Measurements from ENCODE around the gene RAD9A. TPM values are rescaled to one million over a fixed set of nuclear protein-coding genes. Genes with fewer than 3 reads are reported as not detected.

Gene RAD9A
- total and polyA plus RNA-seq, 9 of the 15 experiments (the other 6 are each of a cell fraction or from before 2014, with no cell fraction given), result 1.4 to 41.2 (median 16.1) TPM

DNA sequence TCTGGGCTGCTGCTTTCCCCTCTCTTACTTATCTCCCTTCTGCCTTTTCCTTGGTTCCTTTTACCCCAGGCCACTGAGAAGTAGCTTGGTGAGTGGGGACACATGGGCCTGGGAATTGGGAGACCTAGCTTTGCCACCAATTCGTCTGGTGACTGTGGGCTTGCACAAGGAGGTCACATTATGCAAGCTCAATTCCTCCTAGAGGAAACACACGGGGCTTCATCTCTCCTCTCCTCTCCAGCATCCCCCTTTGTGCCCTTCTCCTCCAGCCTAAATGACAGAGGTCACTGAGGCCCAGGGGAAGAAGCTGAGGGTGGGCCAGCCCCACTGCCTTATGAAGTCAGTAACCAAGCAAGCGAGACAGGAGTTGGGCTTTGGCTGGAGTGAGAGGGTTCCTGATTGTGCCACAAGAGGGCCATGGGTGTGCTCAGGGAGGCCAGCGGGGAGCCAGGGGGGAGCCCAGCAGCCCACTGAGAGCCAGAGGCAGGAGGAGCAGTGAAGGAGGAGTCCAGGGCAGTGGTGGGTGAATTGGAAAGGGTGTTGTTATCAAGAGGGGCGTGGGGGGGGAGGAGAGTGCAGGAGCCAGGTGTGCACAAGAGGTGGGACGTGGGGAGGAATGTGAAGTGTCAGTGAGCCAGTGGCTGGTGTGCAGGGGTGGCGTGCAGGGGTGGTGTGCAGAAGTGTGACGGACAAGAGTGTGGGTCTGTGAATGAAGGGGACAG is 20.4 kb upstream of the RAD9A start (continued):
- TF ChIP-seq, protein P1, sequence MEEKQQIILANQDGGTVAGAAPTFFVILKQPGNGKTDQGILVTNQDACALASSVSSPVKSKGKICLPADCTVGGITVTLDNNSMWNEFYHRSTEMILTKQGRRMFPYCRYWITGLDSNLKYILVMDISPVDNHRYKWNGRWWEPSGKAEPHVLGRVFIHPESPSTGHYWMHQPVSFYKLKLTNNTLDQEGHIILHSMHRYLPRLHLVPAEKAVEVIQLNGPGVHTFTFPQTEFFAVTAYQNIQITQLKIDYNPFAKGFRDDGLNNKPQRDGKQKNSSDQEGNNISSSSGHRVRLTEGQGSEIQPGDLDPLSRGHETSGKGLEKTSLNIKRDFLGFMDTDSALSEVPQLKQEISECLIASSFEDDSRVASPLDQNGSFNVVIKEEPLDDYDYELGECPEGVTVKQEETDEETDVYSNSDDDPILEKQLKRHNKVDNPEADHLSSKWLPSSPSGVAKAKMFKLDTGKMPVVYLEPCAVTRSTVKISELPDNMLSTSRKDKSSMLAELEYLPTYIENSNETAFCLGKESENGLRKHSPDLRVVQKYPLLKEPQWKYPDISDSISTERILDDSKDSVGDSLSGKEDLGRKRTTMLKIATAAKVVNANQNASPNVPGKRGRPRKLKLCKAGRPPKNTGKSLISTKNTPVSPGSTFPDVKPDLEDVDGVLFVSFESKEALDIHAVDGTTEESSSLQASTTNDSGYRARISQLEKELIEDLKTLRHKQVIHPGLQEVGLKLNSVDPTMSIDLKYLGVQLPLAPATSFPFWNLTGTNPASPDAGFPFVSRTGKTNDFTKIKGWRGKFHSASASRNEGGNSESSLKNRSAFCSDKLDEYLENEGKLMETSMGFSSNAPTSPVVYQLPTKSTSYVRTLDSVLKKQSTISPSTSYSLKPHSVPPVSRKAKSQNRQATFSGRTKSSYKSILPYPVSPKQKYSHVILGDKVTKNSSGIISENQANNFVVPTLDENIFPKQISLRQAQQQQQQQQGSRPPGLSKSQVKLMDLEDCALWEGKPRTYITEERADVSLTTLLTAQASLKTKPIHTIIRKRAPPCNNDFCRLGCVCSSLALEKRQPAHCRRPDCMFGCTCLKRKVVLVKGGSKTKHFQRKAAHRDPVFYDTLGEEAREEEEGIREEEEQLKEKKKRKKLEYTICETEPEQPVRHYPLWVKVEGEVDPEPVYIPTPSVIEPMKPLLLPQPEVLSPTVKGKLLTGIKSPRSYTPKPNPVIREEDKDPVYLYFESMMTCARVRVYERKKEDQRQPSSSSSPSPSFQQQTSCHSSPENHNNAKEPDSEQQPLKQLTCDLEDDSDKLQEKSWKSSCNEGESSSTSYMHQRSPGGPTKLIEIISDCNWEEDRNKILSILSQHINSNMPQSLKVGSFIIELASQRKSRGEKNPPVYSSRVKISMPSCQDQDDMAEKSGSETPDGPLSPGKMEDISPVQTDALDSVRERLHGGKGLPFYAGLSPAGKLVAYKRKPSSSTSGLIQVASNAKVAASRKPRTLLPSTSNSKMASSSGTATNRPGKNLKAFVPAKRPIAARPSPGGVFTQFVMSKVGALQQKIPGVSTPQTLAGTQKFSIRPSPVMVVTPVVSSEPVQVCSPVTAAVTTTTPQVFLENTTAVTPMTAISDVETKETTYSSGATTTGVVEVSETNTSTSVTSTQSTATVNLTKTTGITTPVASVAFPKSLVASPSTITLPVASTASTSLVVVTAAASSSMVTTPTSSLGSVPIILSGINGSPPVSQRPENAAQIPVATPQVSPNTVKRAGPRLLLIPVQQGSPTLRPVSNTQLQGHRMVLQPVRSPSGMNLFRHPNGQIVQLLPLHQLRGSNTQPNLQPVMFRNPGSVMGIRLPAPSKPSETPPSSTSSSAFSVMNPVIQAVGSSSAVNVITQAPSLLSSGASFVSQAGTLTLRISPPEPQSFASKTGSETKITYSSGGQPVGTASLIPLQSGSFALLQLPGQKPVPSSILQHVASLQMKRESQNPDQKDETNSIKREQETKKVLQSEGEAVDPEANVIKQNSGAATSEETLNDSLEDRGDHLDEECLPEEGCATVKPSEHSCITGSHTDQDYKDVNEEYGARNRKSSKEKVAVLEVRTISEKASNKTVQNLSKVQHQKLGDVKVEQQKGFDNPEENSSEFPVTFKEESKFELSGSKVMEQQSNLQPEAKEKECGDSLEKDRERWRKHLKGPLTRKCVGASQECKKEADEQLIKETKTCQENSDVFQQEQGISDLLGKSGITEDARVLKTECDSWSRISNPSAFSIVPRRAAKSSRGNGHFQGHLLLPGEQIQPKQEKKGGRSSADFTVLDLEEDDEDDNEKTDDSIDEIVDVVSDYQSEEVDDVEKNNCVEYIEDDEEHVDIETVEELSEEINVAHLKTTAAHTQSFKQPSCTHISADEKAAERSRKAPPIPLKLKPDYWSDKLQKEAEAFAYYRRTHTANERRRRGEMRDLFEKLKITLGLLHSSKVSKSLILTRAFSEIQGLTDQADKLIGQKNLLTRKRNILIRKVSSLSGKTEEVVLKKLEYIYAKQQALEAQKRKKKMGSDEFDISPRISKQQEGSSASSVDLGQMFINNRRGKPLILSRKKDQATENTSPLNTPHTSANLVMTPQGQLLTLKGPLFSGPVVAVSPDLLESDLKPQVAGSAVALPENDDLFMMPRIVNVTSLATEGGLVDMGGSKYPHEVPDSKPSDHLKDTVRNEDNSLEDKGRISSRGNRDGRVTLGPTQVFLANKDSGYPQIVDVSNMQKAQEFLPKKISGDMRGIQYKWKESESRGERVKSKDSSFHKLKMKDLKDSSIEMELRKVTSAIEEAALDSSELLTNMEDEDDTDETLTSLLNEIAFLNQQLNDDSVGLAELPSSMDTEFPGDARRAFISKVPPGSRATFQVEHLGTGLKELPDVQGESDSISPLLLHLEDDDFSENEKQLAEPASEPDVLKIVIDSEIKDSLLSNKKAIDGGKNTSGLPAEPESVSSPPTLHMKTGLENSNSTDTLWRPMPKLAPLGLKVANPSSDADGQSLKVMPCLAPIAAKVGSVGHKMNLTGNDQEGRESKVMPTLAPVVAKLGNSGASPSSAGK (IDR thresholded peaks at IDR 0.05), result no peak
- TF ChIP-seq RBM25 (IDR thresholded peaks at IDR 0.05; ENCODE audit: low read depth, low read length, severe bottlenecking) (no peak), RBM14 (IDR thresholded peaks at IDR 0.05; ENCODE audit: borderline replicate concordance, insufficient read depth, low read depth, low read length) (no peak), ZEB2 (IDR thresholded peaks at IDR 0.05) (0 out of 2 replicates have a peak, but pooled peaks have one; percentile 39), CXXC5 (CRISPR knock-in tag; IDR thresholded peaks at IDR 0.05) (0 out of 2 replicates have a peak, but pooled peaks have one; percentile 9), ZNF224 (CRISPR knock-in tag; IDR thresholded peaks at IDR 0.05) (no peak)
- TF ChIP-seq, protein P2, sequence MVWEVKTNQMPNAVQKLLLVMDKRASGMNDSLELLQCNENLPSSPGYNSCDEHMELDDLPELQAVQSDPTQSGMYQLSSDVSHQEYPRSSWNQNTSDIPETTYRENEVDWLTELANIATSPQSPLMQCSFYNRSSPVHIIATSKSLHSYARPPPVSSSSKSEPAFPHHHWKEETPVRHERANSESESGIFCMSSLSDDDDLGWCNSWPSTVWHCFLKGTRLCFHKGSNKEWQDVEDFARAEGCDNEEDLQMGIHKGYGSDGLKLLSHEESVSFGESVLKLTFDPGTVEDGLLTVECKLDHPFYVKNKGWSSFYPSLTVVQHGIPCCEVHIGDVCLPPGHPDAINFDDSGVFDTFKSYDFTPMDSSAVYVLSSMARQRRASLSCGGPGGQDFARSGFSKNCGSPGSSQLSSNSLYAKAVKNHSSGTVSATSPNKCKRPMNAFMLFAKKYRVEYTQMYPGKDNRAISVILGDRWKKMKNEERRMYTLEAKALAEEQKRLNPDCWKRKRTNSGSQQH (CRISPR knock-in tag; IDR thresholded peaks at IDR 0.05), result 0 out of 2 replicates have a peak, but pooled peaks have one; percentile 72
- TF ChIP-seq, protein P3, sequence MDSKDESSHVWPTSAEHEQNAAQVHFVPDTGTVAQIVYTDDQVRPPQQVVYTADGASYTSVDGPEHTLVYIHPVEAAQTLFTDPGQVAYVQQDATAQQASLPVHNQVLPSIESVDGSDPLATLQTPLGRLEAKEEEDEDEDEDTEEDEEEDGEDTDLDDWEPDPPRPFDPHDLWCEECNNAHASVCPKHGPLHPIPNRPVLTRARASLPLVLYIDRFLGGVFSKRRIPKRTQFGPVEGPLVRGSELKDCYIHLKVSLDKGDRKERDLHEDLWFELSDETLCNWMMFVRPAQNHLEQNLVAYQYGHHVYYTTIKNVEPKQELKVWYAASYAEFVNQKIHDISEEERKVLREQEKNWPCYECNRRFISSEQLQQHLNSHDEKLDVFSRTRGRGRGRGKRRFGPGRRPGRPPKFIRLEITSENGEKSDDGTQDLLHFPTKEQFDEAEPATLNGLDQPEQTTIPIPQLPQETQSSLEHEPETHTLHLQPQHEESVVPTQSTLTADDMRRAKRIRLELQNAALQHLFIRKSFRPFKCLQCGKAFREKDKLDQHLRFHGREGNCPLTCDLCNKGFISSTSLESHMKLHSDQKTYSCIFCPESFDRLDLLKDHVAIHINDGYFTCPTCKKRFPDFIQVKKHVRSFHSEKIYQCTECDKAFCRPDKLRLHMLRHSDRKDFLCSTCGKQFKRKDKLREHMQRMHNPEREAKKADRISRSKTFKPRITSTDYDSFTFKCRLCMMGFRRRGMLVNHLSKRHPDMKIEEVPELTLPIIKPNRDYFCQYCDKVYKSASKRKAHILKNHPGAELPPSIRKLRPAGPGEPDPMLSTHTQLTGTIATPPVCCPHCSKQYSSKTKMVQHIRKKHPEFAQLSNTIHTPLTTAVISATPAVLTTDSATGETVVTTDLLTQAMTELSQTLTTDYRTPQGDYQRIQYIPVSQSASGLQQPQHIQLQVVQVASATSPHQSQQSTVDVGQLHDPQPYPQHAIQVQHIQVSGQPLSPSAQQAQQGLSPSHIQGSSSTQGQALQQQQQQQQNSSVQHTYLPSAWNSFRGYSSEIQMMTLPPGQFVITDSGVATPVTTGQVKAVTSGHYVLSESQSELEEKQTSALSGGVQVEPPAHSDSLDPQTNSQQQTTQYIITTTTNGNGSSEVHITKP (IDR thresholded peaks at IDR 0.05; ENCODE audit: partially characterized antibody), result no peak
